Measurements from ENCODE around the gene DNM3.
"Not testable (repeated sequence)": the region's sequence is repeated elsewhere in the genome, so short reads cannot be mapped to it uniquely, and the experiment has no call there.

DNM3 gene

GRCh38 chr1:171841050-171841910, at the start of gene DNM3:
Gene DNM3, plus strand, starts transcription at chr1:171841498. Its CDS starts 159 bp downstream, at chr1:171841657.
- H3K27ac Mint-ChIP-seq, result peak within 1 kb of the TSS; percentile 87 to 95

GRCh38 chr1:171792656-171793369, 48.5 kb upstream of the DNM3 start:
- ATAC-seq (no peak), DNase-seq (no peak)
- Mint-ChIP-seq H3K27ac (peak overlapping the region in 1 of 2 donors; percentile 6), H3K9me3 (no peaks in the 10 kb centered on the region), H3K27me3 (no peaks in the 10 kb centered on the region), H3K4me3 (no peak overlapping the region), H3K4me1 (peaks cover 41% of the 10 kb centered on the region)

More at GRCh38 chr1:171841050-171841910, at the start of gene DNM3:
- ATAC-seq (peak; percentile 91), DNase-seq (peak; percentile 80 to 85)
- H3K9me3 Mint-ChIP-seq, result no peaks in the 10 kb centered on the region
- peaks cover 30% of the 10 kb centered on the region for H3K27me3 Mint-ChIP-seq
- peaks cover 25% of the 10 kb centered on the region for H3K4me1 Mint-ChIP-seq
- peak within 1 kb of the TSS; percentile 92 to 96 for H3K4me3 Mint-ChIP-seq

GRCh38 chr1:171793636-171794035, 47.7 kb upstream of the DNM3 start:
- ATAC-seq (peak; percentile 15), DNase-seq (no peak)
- Mint-ChIP-seq H3K27ac (peak overlapping the region; percentile 93 to 96), H3K9me3 (no peaks in the 10 kb centered on the region), H3K4me1 (peaks cover 37% of the 10 kb centered on the region), H3K27me3 (no peaks in the 10 kb centered on the region), H3K4me3 (peak overlapping the region; percentile 50 to 57)

- H3K27me3 Mint-ChIP-seq, result no peaks in the 10 kb centered on the region
- no peaks in the 10 kb centered on the region for H3K9me3 Mint-ChIP-seq
- ATAC-seq, result peak; percentile 100
- peak; percentile 39 to 68 for DNase-seq
- H3K27ac Mint-ChIP-seq, result peak overlapping the region; percentile 93 to 96
- H3K4me1 Mint-ChIP-seq, result peaks cover 37% of the 10 kb centered on the region
- peak overlapping the region; percentile 50 to 57 for H3K4me3 Mint-ChIP-seq
Measured at GRCh38 chr1:171794085-171794484, 47.2 kb upstream of the DNM3 start.

GRCh38 chr1:171796592-171796991, 44.7 kb upstream of the DNM3 start:
- ATAC-seq, result no peak
- no peak for DNase-seq
- Mint-ChIP-seq H3K4me1 (peaks cover 25% of the 10 kb centered on the region), H3K27ac (peak overlapping the region in 1 of 2 donors; percentile 35), H3K27me3 (no peaks in the 10 kb centered on the region), H3K9me3 (no peaks in the 10 kb centered on the region), H3K4me3 (no peak overlapping the region)

- Mint-ChIP-seq H3K27me3 (no peaks in the 10 kb centered on the region), H3K4me3 (no peak overlapping the region), H3K9me3 (no peaks in the 10 kb centered on the region), H3K27ac (no peak overlapping the region), H3K4me1 (peaks cover 14% of the 10 kb centered on the region)
- ATAC-seq (no peak), DNase-seq (no peak)
Measured at GRCh38 chr1:171798311-171798710, 43.0 kb upstream of the DNM3 start.

GRCh38 chr1:171798765-171799164, 42.5 kb upstream of the DNM3 start:
- Mint-ChIP-seq H3K4me1 (peaks cover 11% of the 10 kb centered on the region), H3K27me3 (no peaks in the 10 kb centered on the region), H3K4me3 (no peak overlapping the region), H3K27ac (no peak overlapping the region), H3K9me3 (no peaks in the 10 kb centered on the region)
- ATAC-seq, result no peak
- DNase-seq, result no peak

- Mint-ChIP-seq H3K4me3 (no peak overlapping the region), H3K27me3 (no peaks in the 10 kb centered on the region), H3K9me3 (no peaks in the 10 kb centered on the region), H3K27ac (no peak overlapping the region), H3K4me1 (peaks cover 7% of the 10 kb centered on the region)
- no peak for DNase-seq
- no peak for ATAC-seq
Measured at GRCh38 chr1:171799166-171799565, 42.1 kb upstream of the DNM3 start.

GRCh38 chr1:171799698-171800097, 41.6 kb upstream of the DNM3 start:
- not testable (repeated sequence) for ATAC-seq, H3K4me3 Mint-ChIP-seq

GRCh38 chr1:171800342-171800741, 41.0 kb upstream of the DNM3 start:
- DNase-seq (no peak), ATAC-seq (no peak)
- Mint-ChIP-seq H3K4me3 (no peak overlapping the region), H3K27ac (no peak overlapping the region), H3K9me3 (no peaks in the 10 kb centered on the region), H3K4me1 (peaks cover 2% of the 10 kb centered on the region), H3K27me3 (no peaks in the 10 kb centered on the region)

More at GRCh38 chr1:171799698-171800097, 41.6 kb upstream of the DNM3 start:
- not testable (repeated sequence) for DNase-seq, H3K27me3 Mint-ChIP-seq, H3K4me1 Mint-ChIP-seq, H3K27ac Mint-ChIP-seq, H3K9me3 Mint-ChIP-seq

GRCh38 chr1:171800851-171801250, 40.4 kb upstream of the DNM3 start:
- DNase-seq (no peak), ATAC-seq (no peak)
- no peak overlapping the region for H3K4me3 Mint-ChIP-seq
- H3K4me1 Mint-ChIP-seq, result peaks cover 7% of the 10 kb centered on the region
- H3K9me3 Mint-ChIP-seq, result no peaks in the 10 kb centered on the region
- H3K27ac Mint-ChIP-seq, result no peak overlapping the region
- H3K27me3 Mint-ChIP-seq, result no peaks in the 10 kb centered on the region

- H3K27me3 Mint-ChIP-seq, result no peaks in the 10 kb centered on the region
- no peak for DNase-seq
Measured at GRCh38 chr1:171801487-171801891, 39.8 kb upstream of the DNM3 start.

GRCh38 chr1:171802207-171802606, 39.1 kb upstream of the DNM3 start:
- DNase-seq, result no peak

More at GRCh38 chr1:171801487-171801891, 39.8 kb upstream of the DNM3 start:
- no peak for ATAC-seq
- Mint-ChIP-seq H3K9me3 (no peaks in the 10 kb centered on the region), H3K4me3 (no peak overlapping the region), H3K27ac (no peak overlapping the region), H3K4me1 (peaks cover 7% of the 10 kb centered on the region)

GRCh38 chr1:171803045-171803444, 38.3 kb upstream of the DNM3 start:
- ATAC-seq (no peak), DNase-seq (no peak)
- H3K27me3 Mint-ChIP-seq, result no peaks in the 10 kb centered on the region
- no peak overlapping the region for H3K4me3 Mint-ChIP-seq
- H3K27ac Mint-ChIP-seq, result no peak overlapping the region
- H3K9me3 Mint-ChIP-seq, result no peaks in the 10 kb centered on the region
- H3K4me1 Mint-ChIP-seq, result peaks cover 7% of the 10 kb centered on the region

More at GRCh38 chr1:171802207-171802606, 39.1 kb upstream of the DNM3 start:
- ATAC-seq, result no peak
- Mint-ChIP-seq H3K4me1 (peaks cover 7% of the 10 kb centered on the region), H3K27me3 (no peaks in the 10 kb centered on the region), H3K27ac (no peak overlapping the region), H3K4me3 (no peak overlapping the region), H3K9me3 (no peaks in the 10 kb centered on the region)

GRCh38 chr1:171803461-171804022, 37.8 kb upstream of the DNM3 start:
- no peaks in the 10 kb centered on the region for H3K9me3 Mint-ChIP-seq
- H3K4me1 Mint-ChIP-seq, result peaks cover 7% of the 10 kb centered on the region
- DNase-seq (no peak), ATAC-seq (no peak)
- H3K27ac Mint-ChIP-seq, result no peak overlapping the region
- H3K4me3 Mint-ChIP-seq, result no peak overlapping the region
- no peaks in the 10 kb centered on the region for H3K27me3 Mint-ChIP-seq

Data from stimulated activated naive CD8-positive, alpha-beta T cell treated with anti-CD3 and anti-CD28 coated beads, Interleukin-15, amount 100 ng/mL, for 72 hours (primary cell).